Stimulated activated CD8-positive, alpha-beta memory T cell treated with anti-CD3 and anti-CD28 coated beads, Interleukin-4, amount 100 ng/mL, for 48 hours (primary cell): ENCODE data around the gene NCKAP5L.
"Not testable (repeated sequence)": the region's sequence is repeated elsewhere in the genome, so short reads cannot be mapped to it uniquely, and the experiment has no call there.

ENCODE experiments used
- DNase-seq: peaks from one replicate; pipeline ENCODE4 v3.0.0-alpha.2; 2020

NCKAP5L gene

DNA sequence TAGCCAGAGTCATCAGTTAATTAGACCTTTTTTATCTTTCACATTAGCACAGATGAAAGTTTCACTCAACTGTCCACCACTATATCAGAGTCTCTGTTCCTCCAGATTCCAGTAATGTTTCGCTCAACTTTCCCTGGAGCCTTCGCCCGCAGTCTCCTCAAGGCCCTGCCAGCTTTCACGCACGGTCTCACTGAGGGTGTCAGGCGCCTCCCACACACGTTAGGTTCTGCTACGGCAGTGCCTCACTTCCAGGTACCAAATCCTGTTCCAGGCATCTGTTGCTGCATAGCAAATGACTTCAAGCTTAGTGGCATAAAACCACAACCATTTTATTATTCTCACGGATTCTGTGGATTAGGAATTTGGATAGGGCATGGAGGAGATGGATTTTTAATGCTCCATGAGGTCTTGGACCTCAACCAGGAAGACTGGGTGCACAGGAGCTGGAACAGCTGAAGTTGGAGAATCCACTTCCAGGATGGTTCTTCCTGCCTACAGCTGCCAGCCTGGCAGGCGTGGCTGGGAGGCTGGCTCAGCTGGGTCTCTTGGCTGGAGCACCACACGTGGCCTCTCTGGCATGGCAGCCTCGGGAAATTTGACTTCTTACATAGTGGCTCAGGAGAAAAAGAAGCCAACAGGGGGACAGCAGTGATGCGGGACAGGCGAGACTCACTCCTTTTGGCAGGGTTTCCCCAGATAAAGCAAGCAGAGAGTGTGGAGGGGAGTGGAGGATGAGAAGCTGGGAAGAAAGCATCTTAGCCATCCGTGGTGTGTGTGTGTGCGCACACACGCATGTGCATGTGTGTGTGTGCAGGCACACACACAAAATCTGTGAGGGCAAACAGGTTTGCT is 36.0 kb upstream of the NCKAP5L start:
- DNase-seq, result no peak

DNA sequence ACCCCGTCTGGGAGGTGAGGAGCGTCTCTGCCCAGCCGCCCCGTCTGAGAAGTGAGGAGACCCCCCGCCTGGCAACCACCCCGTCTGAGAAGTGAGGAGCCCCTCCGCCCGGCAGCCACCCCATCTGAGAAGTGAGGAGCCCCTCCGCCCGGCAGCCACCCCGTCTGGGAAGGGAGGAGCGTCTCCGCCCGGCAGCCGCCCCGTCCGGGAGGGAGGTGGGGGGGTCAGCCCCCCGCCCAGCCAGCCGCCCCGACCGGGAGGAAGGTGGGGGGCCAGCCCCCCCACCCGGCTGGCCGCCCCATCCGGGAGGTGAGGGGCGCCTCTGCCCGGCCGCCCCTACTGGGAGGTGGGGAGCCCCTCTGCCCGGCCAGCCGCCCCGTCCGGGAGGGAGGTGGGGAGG is 32.7 kb upstream of the NCKAP5L start:
- not testable (repeated sequence) for DNase-seq

DNA sequence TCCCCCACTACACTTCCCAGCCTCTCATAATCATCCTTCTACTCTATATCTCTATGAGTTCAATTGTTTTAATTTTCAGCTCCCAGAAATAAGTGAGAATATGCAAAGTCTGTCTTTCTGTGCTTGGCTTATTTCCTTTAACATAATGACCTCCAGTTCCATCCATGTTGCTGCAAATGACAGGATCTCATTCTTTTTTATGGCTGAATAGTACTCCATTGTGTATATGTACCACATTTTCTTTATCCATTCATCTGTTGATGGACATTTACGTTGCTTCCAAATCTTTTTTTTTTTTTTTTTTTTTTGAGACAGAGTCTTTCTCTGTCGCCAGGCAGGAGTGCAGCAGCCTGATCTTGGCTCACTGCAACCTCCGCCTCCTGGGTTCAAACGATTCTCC is 27.7 kb upstream of the NCKAP5L start:
- not testable (repeated sequence) for DNase-seq

DNA sequence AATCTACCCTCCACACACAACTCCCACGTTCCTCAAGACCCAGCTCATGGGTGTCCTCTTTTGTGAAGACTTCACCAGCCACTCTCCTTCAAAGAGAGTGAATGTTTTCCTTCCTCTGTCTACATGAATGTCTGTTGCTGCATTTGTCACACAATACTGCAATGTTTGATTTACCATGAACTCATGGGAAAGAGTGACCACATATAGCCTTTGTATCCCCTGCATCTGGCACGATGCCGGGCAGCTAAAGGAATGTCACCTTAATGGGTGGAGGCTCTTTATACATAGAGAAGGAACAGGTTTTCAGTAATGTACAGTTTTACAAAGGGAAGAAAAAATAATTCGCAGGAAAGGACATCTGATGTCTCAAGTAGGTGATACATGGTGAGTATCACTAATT is 26.8 kb upstream of the NCKAP5L start:
- no peak for DNase-seq

DNA sequence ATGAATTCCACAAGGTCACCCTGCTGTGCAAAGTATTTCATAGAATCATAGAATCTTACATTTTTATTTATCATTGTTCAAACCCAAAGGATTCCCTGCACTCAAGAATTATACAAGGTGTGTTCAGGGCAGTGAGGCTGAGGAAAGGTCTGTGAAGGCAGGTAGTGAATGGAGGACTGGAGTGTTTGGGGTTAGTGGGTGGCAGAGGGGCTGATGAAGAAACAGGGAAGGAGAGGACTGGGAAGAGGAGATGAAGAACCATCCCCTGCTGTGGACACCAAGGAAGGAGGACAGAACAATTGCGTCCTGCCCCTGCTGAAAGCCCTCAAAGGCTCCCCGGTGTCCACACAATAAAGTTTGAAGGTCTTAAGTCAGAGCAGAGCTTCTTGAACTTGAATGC is 25.5 kb upstream of the NCKAP5L start:
- DNase-seq, result no peak

DNA sequence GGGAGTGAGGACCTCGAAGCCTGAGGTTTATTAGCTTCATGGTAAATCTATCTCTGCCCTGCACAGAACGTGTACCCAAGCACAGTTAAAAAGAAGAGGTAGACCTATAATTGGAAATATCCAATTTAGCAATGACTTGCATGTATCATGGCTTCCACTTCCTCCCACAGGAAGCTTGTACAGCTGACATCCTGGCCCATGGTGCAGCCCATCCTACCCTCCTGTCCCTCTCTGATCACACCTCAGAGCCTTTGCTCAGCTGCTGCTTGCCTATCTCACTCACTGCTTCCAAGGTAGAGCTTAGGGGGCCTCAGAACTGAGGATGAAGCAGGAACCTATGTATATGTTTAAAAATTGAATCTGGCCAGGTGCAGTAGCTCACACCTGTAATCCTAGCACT is 18.9 kb upstream of the NCKAP5L start:
- DNase-seq, result no peak

DNA sequence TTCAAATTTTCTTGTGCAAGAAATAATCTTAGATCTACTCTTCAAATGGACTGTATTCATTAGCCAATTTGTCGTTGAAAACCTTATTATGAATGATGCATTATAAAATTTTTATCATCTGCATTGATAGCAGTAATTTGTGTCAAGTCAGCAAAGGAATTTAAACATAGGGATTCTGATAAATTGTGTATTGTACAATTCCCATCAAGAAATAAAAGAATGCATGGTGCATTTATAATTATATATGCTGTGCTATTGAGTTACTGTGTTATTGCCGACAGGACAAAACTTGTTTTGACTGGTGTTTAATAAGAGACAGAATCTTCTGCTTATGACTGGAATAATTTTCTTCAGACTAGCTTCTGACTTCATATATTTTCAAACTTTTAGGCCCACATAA is 17.8 kb upstream of the NCKAP5L start:
- DNase-seq, result no peak

DNA sequence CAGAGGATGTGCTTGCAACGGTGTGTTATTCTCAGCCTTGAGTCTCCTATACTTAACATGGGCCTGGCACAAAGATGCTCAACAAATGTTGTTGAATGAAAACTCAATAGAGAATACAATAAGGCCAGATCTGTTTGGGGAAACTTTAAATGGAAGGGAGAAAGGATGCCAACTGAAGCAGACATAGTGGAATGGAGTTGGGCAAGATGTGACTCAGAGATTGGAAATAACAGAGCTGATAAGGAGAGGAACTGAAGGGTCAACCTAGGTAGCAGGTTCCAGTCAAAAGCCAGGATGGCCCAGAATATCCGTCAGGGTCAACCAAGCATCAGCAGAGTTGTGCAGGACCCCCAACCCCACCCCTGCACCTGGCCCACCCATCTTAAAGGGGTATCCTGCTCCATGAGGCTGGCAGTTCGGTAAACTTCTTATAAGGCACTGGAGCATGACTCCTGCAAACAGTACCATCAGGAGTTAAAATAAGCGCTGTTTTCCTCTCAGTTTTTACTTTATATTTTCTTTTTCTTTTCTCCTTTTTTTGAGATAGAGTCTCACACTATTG is 15.7 kb upstream of the NCKAP5L start:
- no peak for DNase-seq

DNA sequence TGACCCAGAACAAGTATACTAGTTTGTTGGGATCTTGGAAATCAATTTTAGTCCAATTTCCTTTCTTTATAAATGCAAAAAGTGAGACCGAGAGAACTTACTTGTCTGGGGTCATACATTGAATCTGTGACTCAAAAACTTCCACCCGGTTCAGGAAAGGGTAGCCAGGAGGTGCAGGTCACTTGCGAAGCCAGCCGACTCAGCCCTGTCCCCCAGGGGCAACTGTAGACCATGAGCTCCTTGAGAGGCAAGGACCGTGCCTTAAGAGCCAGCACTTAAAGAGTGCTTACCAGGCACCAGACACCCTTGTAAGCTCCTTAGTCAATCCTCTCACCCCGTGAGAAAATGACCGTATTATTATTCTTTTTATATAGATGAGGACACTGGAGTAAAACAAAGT is 15.2 kb upstream of the NCKAP5L start:
- no peak for DNase-seq

DNA sequence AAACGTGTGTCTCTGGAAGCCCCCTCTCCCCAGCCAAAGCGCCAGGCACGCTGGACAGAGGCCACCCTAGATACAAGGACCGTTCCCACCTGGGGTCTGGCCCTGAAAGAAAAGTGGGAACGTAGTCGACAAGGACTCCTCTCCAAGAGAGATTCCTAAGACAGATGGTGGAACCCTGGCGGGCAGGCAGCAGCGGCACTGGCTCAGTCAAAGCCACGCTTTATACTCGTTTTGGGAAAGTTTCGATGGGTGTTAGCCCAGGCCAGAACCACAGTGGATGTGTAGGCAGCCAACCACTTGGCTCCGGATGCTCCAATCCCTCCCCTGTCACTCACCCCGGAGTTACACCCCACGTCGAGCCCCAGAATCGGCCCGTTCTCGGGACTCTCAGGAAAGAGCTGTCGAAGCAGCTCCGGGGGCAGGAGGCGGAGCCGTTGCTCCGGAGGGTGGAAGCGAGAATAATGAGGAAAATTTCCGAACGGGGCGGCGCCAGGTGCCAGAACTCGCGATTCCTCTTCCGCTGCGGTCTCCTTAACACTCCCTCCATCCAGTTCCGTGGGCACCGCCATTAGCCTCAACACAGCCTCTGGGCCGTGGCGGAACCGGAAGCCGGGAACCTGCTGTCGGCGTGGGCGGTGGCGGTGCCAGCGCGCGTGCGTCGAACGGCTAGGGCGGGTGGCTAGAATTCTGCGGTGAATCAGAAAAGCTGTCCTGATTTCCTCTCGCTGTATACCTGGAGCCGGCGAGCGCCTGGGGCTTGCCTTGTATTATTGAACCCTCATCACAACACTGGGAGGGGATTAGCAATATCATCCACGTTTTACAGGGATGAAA is 14.5 kb upstream of the NCKAP5L start, which contains the start of gene BCDIN3D:
Gene BCDIN3D (minus strand): TSS at position 588 of the 834 bp plus-strand sequence. CDS start 19 bp downstream, at position 569.
- DNase-seq, result peak; percentile 96

DNA sequence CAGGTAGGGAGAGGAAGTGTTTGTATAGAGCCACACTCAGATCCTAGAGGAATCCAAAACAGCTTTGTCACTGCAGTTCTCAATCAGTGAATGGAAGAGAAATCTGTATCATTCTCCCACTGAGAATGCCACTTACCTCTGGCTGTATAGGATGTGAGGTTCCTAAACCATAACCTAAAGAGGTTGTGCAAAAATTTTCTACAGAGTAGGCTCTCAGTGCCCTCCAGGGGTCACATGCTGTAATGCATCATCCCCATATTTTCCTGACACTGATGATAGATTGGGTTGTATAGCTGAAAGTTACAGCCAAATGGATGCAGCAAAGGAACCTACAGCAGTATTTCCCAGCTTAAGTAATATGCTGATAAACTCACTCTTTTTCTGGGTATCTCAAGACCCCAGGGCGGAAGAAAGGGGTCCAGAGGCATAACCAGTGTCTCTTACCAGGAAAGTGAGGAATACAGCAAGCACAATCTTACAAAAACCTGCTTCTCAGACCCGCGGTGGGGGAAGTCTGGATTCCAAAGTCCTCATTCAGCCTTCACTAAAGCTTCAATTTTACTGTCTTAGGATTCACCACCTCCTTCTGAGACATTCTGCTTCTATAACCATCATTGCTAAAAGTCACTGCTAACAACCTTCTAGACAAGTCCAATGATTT is 10.9 kb upstream of the NCKAP5L start:
- peak; percentile 35 for DNase-seq

DNA sequence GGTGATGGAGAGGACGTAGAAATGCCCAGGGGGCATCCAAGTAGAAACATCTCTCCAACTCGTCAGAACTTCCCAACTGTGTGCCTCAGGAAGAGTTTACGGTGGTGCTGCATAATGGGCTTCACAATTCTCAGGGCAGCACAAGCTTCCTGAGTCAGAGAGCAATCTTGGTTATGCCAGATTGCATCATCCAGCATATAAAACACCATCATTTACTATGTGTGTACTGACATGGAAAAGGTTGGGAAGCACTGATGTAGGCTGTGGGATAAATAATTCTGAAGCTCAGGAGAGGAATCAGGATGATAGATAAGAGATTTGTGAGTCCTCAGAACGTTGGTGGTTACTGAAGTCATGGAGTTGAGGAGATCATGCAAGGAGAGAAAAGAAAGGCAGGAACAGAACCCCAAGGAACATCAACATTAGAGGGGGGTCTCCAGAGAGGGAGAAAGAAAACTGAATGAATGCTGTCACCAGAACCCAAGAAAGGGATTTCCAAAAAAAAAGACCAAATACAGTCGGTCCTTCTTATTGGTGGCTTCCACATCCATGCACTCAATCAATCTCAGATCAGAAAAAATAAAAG is 4.7 kb upstream of the NCKAP5L start:
- no peak for DNase-seq

DNA sequence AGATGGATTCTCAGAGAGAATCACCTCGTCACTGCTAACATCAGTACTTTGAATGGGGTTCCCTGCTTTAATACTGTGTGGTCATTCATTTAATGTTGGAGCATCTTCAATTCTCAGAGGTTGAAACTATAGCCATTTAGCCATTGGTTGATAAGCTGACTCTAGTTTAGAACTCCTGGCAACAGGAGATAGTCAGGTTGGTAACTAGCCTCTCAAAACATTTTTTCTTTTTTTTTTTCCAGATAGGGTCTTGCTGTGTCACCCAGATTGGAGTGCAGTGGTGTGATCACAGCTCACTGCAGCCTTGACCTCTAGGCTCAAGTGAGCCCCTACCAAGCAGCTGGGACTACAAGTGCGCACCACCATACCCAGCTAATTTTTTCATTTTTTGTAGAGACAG is 3.5 kb upstream of the NCKAP5L start:
- no peak for DNase-seq

DNA sequence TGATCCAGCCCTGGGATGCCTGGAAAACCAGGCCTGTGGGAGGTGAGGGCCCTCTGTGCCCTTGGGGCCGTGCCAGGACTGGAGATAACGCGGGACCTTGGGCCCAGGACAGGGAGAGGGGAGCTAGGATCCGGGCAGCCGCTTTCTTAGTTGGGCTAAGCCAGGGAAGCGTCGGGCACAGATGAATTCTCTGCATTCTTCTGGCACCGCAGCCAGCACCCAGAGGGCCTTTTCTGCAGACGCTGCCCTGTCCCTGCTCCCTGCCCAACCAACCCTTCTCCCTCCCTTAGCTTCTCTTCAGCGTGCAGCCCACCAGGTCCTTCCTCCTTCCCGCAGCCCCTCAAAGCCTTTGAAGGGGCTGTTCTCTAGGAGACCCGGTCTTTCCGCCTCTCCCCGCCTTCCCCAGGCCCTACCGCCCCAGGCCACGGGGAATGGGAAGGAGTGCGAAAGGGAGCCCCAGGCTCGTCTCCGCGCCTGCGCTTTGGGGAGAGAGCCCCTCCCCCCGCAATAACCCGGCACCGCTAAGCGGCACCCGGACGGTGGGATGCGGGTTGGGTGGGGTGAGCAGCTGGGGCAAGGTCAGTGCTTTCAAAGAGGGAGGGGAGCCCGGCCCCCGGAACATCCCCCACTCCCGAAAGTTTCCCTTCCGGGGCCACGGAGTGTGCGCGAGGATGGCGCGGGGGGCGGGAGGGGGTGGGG is 663 bp downstream of the NCKAP5L start:
- peak; percentile 62 for DNase-seq

DNA sequence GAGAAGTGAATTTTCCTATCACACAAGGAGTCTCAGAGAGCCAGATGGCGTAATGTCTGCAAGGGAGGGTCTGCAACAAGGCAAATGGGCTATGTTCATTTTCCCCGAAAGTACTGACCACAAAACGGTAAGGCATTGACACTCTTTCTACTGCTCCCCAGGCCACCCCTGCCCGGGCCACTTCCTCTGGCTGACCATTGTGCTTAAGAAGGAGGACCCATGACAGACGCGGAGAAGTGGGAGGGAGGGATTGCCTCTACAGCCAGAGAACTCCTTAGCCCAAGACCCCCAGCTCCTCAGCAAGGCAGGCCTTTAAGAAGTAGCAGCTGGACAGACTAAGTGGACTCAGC is 1.2 kb downstream of the NCKAP5L start:
- DNase-seq, result no peak

DNA sequence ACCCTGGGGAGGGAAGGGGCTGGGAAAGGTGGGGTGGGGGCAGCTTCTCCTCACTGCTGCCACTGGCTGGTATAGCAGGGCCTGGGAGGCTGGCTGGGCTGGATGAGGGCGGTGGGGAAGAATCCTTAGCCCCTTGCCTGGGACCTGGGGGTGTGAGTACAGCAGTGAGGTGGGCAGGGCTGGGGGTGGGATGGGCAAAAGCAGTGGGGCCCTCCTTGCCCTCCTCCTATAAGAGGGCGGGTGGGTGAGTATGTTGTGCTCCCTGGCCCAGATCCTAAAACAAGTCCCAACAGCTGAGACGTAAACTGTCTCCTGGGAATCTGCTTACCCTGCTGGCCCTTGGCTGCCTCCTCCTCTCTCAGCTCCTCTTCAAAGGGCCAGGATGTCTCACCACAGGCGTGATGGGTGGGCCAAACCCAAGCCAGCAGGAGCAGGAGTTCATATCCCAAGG is 2.2 kb downstream of the NCKAP5L start:
- DNase-seq, result no peak

DNA sequence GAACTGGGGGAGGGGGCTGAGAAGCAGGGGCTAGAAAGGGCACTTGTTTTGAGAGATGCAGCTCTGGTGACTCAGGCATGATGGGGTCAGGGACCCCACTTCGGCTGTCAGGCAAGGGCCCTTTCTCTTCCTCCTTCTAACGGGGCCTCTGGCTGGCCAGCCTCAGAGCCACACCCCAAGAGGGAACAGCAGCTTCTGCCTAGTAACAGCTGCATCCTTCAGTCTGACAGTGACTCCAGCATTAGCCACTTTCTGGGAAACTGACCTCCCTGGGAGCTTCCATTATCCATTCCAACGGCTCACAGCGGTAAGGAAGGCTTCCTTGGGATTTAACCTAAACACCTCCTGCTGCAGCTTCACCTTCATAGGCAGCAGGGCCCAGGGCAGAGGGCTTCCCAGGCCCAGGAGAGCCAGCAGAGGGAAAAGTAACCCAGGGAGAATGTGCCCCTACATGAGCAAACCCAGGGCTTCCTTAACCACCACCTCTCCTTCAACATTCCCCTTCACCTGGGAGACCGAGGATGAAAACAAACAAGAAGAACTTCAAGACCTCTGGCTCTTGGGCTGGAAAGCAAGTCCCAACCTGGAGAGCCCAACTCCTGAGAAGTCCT is 2.7 kb downstream of the NCKAP5L start:
- DNase-seq, result no peak

DNA sequence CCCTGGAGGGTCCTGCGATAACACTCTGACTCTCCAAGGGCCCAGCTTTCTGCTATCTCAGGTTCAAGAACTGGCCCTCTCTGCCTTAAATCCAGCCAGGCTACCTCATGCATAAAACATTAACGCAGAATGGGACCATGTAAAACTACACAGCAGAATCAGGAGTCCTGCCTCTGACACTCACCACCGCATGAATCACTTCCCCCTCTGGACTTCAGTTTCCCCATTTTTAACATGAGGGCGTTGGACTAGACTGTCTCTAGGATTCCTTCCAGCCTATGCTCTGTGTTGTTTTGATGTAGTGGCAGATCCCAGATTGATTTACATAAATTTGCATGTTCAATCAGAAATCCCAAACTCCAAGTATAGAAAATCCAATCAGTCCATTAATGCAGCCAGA is 3.3 kb downstream of the NCKAP5L start:
- no peak for DNase-seq

DNA sequence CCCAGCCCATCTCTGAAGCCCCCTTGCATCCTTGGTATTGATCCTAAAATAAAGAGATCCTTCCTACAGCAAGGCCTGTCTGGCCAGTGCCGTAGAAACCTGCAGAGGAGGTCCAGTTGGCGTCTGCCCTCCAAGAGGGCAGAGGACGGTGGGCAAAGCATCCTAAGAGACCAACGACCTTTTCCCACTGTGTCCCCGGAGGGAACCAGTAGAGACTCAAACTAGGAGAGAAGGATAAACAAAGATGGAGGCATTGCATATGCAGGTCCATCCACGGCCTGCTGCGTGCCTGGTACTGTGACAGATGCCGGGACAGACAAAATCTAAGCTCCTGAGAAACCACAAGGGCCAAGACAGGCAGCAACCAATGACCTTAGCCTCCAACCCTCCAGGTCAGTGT is 3.8 kb downstream of the NCKAP5L start:
- DNase-seq, result no peak

DNA sequence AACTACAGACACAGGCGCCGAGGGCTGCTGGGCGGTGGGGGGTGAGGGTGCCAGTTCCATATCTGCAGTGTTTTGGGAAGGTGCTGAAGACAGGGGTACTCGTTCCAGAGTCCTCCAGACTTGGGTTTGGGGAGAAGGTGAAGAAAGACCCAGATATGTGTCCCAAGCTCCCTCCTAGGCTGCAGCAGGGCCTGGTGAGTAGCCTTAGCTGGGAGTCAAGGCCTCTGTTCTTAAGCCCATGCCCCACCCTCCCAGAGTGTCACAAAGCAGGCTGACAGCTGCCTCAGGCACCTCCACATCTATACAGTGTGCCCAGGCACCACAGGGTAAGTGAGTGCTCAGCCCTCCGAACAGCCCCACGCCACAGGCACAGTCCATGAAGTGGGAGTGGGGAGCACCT is 4.3 kb downstream of the NCKAP5L start:
- no peak for DNase-seq

DNA sequence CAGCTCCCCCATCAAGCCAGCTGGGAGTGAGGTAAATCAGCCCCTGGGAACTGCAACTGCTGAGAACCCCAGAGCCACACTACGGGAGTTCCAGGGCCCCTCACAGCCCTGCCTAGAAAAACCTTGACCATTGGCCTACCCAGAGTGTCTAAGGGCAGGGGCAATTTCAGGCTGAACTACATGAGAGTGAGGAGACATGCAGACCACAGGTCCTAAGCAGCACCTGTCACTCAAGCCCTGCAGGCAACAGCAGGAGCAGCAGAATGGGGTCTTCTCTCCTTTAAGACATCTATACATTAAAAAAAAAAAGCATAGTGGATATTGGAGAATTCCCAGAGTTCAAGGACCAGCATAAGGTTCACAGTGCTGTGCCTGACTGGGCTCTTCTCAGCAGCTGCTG is 4.9 kb downstream of the NCKAP5L start:
- DNase-seq, result no peak
